HUDEP-2 (cell line): ENCODE results near the gene BLTP1.
"Not testable (repeated sequence)": the region's sequence is repeated elsewhere in the genome, so short reads cannot be mapped to it uniquely, and the experiment has no call there.

Source experiments
- DNase-seq, 76 experiments: peaks; one replicate each; lab custom pipeline; 2025; ENCODE audit not compliant: unreplicated experiment in 76 of 76; lab: John Stamatoyannopoulos, UW

The BLTP1 gene

GRCh38 chr4:122151982-122152710, at the start of gene BLTP1:
TSS of gene BLTP1 (plus strand) at chr4:122152331. CDS start at chr4:122170648, 18,317 bp downstream.
- peak in 74 of 76 experiments; percentile 16 to 84 (median 70) for DNase-seq

GRCh38 chr4:122104184-122104583, 47.9 kb upstream of the BLTP1 start:
- DNase-seq, result no peak

GRCh38 chr4:122107680-122108079, 44.5 kb upstream of the BLTP1 start:
- DNase-seq, result no peak

- DNase-seq, result not testable (repeated sequence)
Measured at GRCh38 chr4:122110304-122110703, 41.8 kb upstream of the BLTP1 start.

GRCh38 chr4:122117743-122118142, 34.4 kb upstream of the BLTP1 start:
- peak in 1 of 76 experiments; percentile 1 for DNase-seq

- DNase-seq, result no peak
Measured at GRCh38 chr4:122118243-122118642, 33.9 kb upstream of the BLTP1 start.

- DNase-seq, result no peak
Measured at GRCh38 chr4:122119739-122120138, 32.4 kb upstream of the BLTP1 start.

GRCh38 chr4:122121593-122121992, 30.5 kb upstream of the BLTP1 start:
- no peak for DNase-seq

GRCh38 chr4:122122083-122122482, 30.0 kb upstream of the BLTP1 start:
- DNase-seq, result no peak

- no peak for DNase-seq
Measured at GRCh38 chr4:122129061-122129460, 23.1 kb upstream of the BLTP1 start.

GRCh38 chr4:122131562-122132157, 20.5 kb upstream of the BLTP1 start:
- no peak for DNase-seq

GRCh38 chr4:122132891-122133290, 19.2 kb upstream of the BLTP1 start:
- DNase-seq, result no peak

- no peak for DNase-seq
Measured at GRCh38 chr4:122139139-122139538, 13.0 kb upstream of the BLTP1 start.

GRCh38 chr4:122140834-122141233, 11.3 kb upstream of the BLTP1 start:
- DNase-seq, result no peak

GRCh38 chr4:122142687-122143086, 9.4 kb upstream of the BLTP1 start:
- no peak for DNase-seq

GRCh38 chr4:122146652-122147051, 5.5 kb upstream of the BLTP1 start:
- no peak for DNase-seq

- DNase-seq, result no peak
Measured at GRCh38 chr4:122150931-122151330, 1.2 kb upstream of the BLTP1 start.

- peak in 34 of 76 experiments; percentile 2 to 56 (median 22) for DNase-seq
Measured at GRCh38 chr4:122152711-122153226, 638 bp downstream of the BLTP1 start.

GRCh38 chr4:122156819-122157218, 4.7 kb downstream of the BLTP1 start:
- DNase-seq, result no peak

GRCh38 chr4:122163301-122163700, 11.2 kb downstream of the BLTP1 start:
- DNase-seq, result no peak

- no peak for DNase-seq
Measured at GRCh38 chr4:122163767-122164166, 11.6 kb downstream of the BLTP1 start.

- DNase-seq, result no peak
Measured at GRCh38 chr4:122167369-122167768, 15.2 kb downstream of the BLTP1 start.
